Astrocyte (in vitro differentiated cells and primary cell): ENCODE results near the gene NKAIN4. TPM values are rescaled to one million over a fixed set of nuclear protein-coding genes. Genes with fewer than 3 reads are reported as not detected.

Experiments
- DNase-seq: peaks from one replicate; pipeline ENCODE4 v3.0.0-alpha.2; 2010; ENCODE audit warnings: low read depth
- FAIRE-seq: peaks from 2 replicates; lab custom pipeline; 2011; peaks lifted over from hg19 to GRCh38; lab: Jason Lieb, UNC
- H2AFZ ChIP-seq: 2 replicates; pipeline ENCODE4 v1.6.0; 2012; ENCODE audit warnings: low read depth, low read length, inconsistent platforms
- H3K27ac ChIP-seq: 2 replicates; pipeline ENCODE4 v1.5.1; 2011; ENCODE audit warnings: low read depth, low read length, inconsistent platforms
- H3K27me3 ChIP-seq: 2 replicates; pipeline ENCODE4 v1.6.0; 2011; ENCODE audit warnings: low read length, inconsistent platforms; ENCODE audit not compliant: insufficient read depth
- H3K36me3 ChIP-seq: 2 replicates; pipeline ENCODE4 v1.5.1; 2011; ENCODE audit warnings: low read length, inconsistent platforms; ENCODE audit not compliant: insufficient read depth
- H3K4me1 ChIP-seq: 2 replicates; pipeline ENCODE4 v1.5.1; 2011; ENCODE audit warnings: low read length, inconsistent platforms; ENCODE audit not compliant: insufficient read depth
- H3K4me2 ChIP-seq: 2 replicates; pipeline ENCODE4 v1.6.0; 2012; ENCODE audit warnings: low read length, inconsistent platforms
- H3K4me3 ChIP-seq: 2 replicates; pipeline ENCODE4 v1.5.1; 2011; ENCODE audit warnings: low read depth, mild to moderate bottlenecking, low read length, inconsistent platforms; ENCODE audit not compliant: insufficient read depth
- H3K79me2 ChIP-seq: 2 replicates; pipeline ENCODE4 v1.6.0; 2012; ENCODE audit warnings: mild to moderate bottlenecking, low read length, inconsistent platforms; ENCODE audit not compliant: insufficient read depth
- H3K9ac ChIP-seq: 2 replicates; pipeline ENCODE4 v1.6.0; 2012; ENCODE audit warnings: mild to moderate bottlenecking, low read length, inconsistent platforms
- H3K9me3 ChIP-seq: 2 replicates; pipeline ENCODE4 v1.5.1; 2012; ENCODE audit warnings: low read depth, mild to moderate bottlenecking, low read length, inconsistent platforms; ENCODE audit not compliant: insufficient read depth
- H4K20me1 ChIP-seq: 2 replicates; pipeline ENCODE4 v1.6.0; 2012; ENCODE audit warnings: low read length, inconsistent platforms; ENCODE audit not compliant: insufficient read depth
- H3K27ac Mint-ChIP-seq: one replicate; pipeline ENCODE4 v1.8.0; 2021; ENCODE audit warnings: mild to moderate bottlenecking, mixed read lengths; ENCODE audit not compliant: unreplicated experiment
- H3K27me3 Mint-ChIP-seq: one replicate; pipeline ENCODE4 v1.8.0; 2021; ENCODE audit warnings: low read depth, mixed read lengths; ENCODE audit not compliant: unreplicated experiment
- H3K36me3 Mint-ChIP-seq: one replicate; pipeline ENCODE4 v1.8.0; 2021; ENCODE audit warnings: low read depth, mixed read lengths; ENCODE audit not compliant: unreplicated experiment
- H3K4me1 Mint-ChIP-seq: one replicate; pipeline ENCODE4 v1.8.0; 2021; ENCODE audit warnings: low read depth, mixed read lengths; ENCODE audit not compliant: unreplicated experiment
- H3K4me3 Mint-ChIP-seq: one replicate; pipeline ENCODE4 v1.8.0; 2021; ENCODE audit warnings: mild to moderate bottlenecking, moderate library complexity, mixed read lengths; ENCODE audit not compliant: unreplicated experiment
- H3K9me3 Mint-ChIP-seq: one replicate; pipeline ENCODE4 v1.8.0; 2021; ENCODE audit warnings: mild to moderate bottlenecking, mixed read lengths; ENCODE audit not compliant: unreplicated experiment
- EZH2 ChIP-seq: IDR thresholded peaks from 2 replicates; pipeline ENCODE4 v1.6.1; 2012; ENCODE audit warnings: mild to moderate bottlenecking, low read length, inconsistent platforms; ENCODE audit not compliant: insufficient read depth
- total RNA-seq: library from RNA; stranded (reverse); gene quantifications from 2 replicates; pipeline ENCODE4 v1.2.1, GENCODE V29; 2021
- TF ChIP-seq, protein P1 (sequence below): IDR thresholded peaks from 2 replicates; pipeline ENCODE4 v1.5.1; 2011; ENCODE audit warnings: low read depth, mild to moderate bottlenecking, inconsistent platforms, low read length, moderate library complexity; ENCODE audit not compliant: insufficient read depth

Gene NKAIN4
- total RNA-seq, 1 donor from 2014 or later = 162 TPM

DNA sequence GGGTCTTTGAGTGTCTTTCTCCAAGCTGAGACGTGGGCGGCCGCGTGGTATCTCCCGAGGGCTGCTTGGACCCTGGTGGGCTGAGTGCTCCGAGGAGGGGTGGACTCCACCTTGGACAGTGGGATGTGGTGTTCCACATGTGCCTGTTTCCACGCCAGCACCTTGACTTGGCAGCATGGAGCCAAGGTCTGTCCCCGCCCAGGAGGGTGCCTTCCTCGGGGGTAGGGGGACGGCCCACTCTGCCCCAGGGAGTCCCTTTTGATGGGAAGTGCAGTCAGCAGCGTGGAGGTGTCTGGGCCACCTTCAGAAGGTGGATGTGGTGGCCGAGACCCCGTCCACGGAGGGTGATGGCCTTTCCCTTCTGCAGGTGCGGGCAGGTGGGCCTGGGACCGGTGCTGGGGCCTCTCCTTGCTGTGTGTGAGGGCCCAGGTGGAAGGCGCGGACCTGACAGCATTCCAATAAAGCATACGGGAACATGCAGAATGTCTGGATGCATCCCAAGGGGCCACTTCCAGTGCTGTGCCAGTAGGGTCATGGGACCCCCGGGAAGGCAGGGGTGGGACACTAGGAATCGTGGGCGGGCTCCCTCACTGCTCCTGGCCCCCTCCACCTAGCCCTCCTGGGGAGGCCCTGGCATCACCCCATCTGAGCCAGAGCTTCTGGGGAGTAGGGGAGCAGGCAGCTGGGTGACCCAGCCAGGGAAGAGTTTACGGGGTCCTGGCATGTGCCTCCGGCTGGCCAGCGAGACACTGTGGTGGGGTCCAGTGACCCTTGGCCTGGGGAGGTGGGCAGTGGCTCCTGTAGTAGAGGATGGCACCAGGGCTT is 35.3 kb upstream of the NKAIN4 start:
- Histone ChIP-seq H3K4me3 (no peak overlapping the region), H2AFZ (no peak overlapping the region), H3K4me2 (no peak overlapping the region), H4K20me1 (peaks cover 75% of the 10 kb centered on the region), H3K9me3 (no peaks in the 10 kb centered on the region), H3K79me2 (no peaks in the 10 kb centered on the region), H3K27ac (no peak overlapping the region), H3K27me3 (no peaks in the 10 kb centered on the region), H3K4me1 (no peaks in the 10 kb centered on the region), H3K9ac (no peak overlapping the region), H3K36me3 (peaks cover 2% of the 10 kb centered on the region)
- no peak for TF ChIP-seq EZH2
- TF ChIP-seq, protein P1, sequence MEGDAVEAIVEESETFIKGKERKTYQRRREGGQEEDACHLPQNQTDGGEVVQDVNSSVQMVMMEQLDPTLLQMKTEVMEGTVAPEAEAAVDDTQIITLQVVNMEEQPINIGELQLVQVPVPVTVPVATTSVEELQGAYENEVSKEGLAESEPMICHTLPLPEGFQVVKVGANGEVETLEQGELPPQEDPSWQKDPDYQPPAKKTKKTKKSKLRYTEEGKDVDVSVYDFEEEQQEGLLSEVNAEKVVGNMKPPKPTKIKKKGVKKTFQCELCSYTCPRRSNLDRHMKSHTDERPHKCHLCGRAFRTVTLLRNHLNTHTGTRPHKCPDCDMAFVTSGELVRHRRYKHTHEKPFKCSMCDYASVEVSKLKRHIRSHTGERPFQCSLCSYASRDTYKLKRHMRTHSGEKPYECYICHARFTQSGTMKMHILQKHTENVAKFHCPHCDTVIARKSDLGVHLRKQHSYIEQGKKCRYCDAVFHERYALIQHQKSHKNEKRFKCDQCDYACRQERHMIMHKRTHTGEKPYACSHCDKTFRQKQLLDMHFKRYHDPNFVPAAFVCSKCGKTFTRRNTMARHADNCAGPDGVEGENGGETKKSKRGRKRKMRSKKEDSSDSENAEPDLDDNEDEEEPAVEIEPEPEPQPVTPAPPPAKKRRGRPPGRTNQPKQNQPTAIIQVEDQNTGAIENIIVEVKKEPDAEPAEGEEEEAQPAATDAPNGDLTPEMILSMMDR = no peak
- Mint-ChIP-seq H3K9me3 (no peaks in the 10 kb centered on the region), H3K36me3 (peaks cover 3% of the 10 kb centered on the region), H3K27me3 (no peaks in the 10 kb centered on the region), H3K27ac (peak overlapping the region; percentile 58), H3K4me1 (peaks cover 5% of the 10 kb centered on the region), H3K4me3 (no peak overlapping the region)
- FAIRE-seq (no peak), DNase-seq (no peak)

DNA sequence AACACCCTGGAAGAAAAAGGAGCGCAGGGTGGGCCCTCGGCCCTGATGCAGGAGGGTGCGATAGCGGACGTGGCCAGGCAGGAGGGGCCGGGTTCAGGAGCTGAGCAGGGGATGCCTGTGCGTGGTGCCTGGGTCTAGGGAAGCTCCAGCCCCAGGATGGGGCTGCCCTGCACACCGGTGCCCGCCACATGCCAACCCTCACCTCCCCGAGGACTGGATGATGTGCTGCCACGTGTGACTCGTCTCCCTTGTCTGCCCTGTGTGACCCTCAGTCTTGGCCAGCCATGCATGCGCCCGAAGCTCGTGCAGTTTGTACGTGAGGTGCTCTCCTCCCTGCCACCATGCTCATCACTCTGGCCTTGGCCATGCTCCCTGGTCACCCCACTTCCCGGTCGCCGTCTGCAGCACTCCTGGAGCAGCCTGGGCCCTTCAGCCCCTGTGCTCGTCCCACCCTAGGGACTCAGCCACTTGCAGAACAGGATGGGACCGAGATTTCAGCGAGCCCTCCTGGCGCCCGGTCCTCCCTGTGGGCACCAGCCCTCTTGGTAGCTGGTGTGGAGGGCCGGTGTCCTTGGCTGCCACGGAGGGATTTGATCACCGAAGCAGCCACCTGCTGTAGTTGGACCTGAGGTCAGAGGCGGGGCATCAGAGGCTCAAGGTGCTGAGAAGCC is 34.5 kb upstream of the NKAIN4 start:
- Mint-ChIP-seq H3K4me1 (peaks cover 5% of the 10 kb centered on the region), H3K36me3 (peaks cover 3% of the 10 kb centered on the region), H3K9me3 (no peaks in the 10 kb centered on the region), H3K27me3 (no peaks in the 10 kb centered on the region), H3K27ac (no peak overlapping the region), H3K4me3 (no peak overlapping the region)
- Histone ChIP-seq H3K4me3 (no peak overlapping the region), H3K4me1 (no peaks in the 10 kb centered on the region), H2AFZ (no peak overlapping the region), H3K79me2 (peaks cover 4% of the 10 kb centered on the region), H4K20me1 (peaks cover 83% of the 10 kb centered on the region), H3K36me3 (peaks cover 2% of the 10 kb centered on the region), H3K27ac (no peak overlapping the region), H3K9ac (no peak overlapping the region), H3K4me2 (no peak overlapping the region), H3K9me3 (no peaks in the 10 kb centered on the region), H3K27me3 (no peaks in the 10 kb centered on the region)
- no peak for TF ChIP-seq EZH2
- TF ChIP-seq, protein P1 = no peak
- no peak for FAIRE-seq
- no peak for DNase-seq
